H1 (cell line): ENCODE data around the gene LIPC. TPM values are rescaled to one million over a fixed set of nuclear protein-coding genes. Genes with fewer than 3 reads are reported as not detected.

Experiments used
- ASH2L ChIP-seq: fragments of 200-600, 300-600 bp; sonication (generic); IDR thresholded peaks from one replicate; pipeline ENCODE4 v1.7.1; 2017; ENCODE audit warnings: low read length
- RNF2 ChIP-seq: fragments of 200-900, 300-1000 bp; sonication (generic); IDR thresholded peaks from 2 replicates; pipeline ENCODE4 v1.7.1; 2016; ENCODE audit warnings: borderline replicate concordance, low read depth, mild to moderate bottlenecking, antibody characterized with exemption, low read length; ENCODE audit not compliant: poor library complexity, severe bottlenecking; ENCODE audit errors: missing control alignments
- polyA plus RNA-seq, 7 experiments: library from polyadenylated mRNA; depleted of rRNA in 3 of 7; stranded (reverse) in 5 of 7; unstranded in 2 of 7; fragments of >200 nt in 5 of 7; fragments of 200-250 nt in 2 of 7; gene quantifications; 1 replicate in 5 of 7; 2 replicates in 1 of 7; 4 replicates in 1 of 7; pipeline versions ENCODE4 v1.2.1 to v1.2.3, GENCODE V29; 2011 to 2013; ENCODE audit warnings: missing spikeins in 2 of 7, mixed read lengths in 2 of 7
- total RNA-seq: library from RNA; stranded (reverse); fragmentation: NEBNext Ultra II Directional; extraction: Animal tissue kit (Norgen Biotek cat#: 25700); gene quantifications from 2 replicates; pipeline ENCODE4 v1.2.1, GENCODE V29; 2021

LIPC gene
- total and polyA plus RNA-seq, 2 of the 8 experiments (the other 6 are each of a cell fraction or from before 2014, with no cell fraction given): not detected

DNA sequence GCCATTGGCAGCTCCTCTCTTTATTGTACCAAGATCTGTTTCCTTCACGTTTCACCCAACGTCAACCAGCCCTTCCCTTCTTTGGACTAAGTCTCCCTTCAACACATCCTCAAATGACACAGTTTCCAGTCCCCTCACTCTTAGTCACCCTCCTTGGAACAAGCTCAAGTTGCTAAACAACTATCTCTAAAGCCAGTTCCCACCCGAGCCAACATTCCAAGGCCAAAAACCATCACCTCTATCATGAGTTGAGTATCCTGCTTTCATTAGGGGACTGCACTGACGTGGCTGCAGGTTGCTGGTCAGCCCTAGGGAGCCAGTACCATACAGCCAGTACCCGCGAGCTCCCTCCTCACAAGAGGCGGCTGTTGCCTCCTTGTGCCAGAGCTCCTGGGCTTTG lies 73.8 kb downstream of the LIPC start (continued):
- no peak for TF ChIP-seq ASH2L
- no peak for TF ChIP-seq RNF2
